ENCODE results near the gene C3orf22. TPM values are rescaled to one million over a fixed set of nuclear protein-coding genes. Genes with fewer than 3 reads are reported as not detected.
A peak's percentile ranks its signal among the peaks of the same experiment; 100 is the strongest.

C3orf22 gene
- total RNA-seq, 2 donors from 2014 or later = not detected

- Histone ChIP-seq H3K36me3 (ENCODE audit: control insufficient read depth, insufficient read depth, low read length) (no peaks in the 10 kb centered on the region), H3K27me3 (ENCODE audit: control insufficient read depth, insufficient read depth, low read length, poor library complexity, severe bottlenecking) (no peaks in the 10 kb centered on the region), H3K4me3 (ENCODE audit: low read length) (no peak overlapping the region), H3K9me3 (ENCODE audit: control insufficient read depth, low read length) (no peaks in the 10 kb centered on the region), H3K27ac (ENCODE audit: low read depth, low read length) (no peak overlapping the region), H3K4me1 (ENCODE audit: control insufficient read depth, insufficient read depth, low read length) (peaks cover 8% of the 10 kb centered on the region), H3K9ac (ENCODE audit: extremely low read depth, low read length, poor library complexity, severe bottlenecking) (no peak overlapping the region)
- H3K9me3 Mint-ChIP-seq = no peaks in the 10 kb centered on the region
- peaks cover 27% of the 10 kb centered on the region for H3K4me1 Mint-ChIP-seq
- no peak overlapping the region for H3K27ac Mint-ChIP-seq
- no peak overlapping the region for H3K4me3 Mint-ChIP-seq
- no peaks in the 10 kb centered on the region for H3K27me3 Mint-ChIP-seq (ENCODE audit: insufficient read depth)
- WGBS, 2 experiments (ENCODE audit: insufficient coverage in 1 of 2, insufficient read length in 1 of 2) = 90 to 93% methylated on average over 3 to 14 of the region's 14 CpGs
- no peaks in the 10 kb centered on the region for H3K36me3 Mint-ChIP-seq (ENCODE audit: low read depth)
- TF ChIP-seq CTCF (conservative IDR thresholded peaks at IDR 0.05) = no peak
- peak; percentile 38 for DNase-seq
These were observed 5.9 kb downstream of the C3orf22 start for GRCh38 chr3:126552688-126553283.

DNA sequence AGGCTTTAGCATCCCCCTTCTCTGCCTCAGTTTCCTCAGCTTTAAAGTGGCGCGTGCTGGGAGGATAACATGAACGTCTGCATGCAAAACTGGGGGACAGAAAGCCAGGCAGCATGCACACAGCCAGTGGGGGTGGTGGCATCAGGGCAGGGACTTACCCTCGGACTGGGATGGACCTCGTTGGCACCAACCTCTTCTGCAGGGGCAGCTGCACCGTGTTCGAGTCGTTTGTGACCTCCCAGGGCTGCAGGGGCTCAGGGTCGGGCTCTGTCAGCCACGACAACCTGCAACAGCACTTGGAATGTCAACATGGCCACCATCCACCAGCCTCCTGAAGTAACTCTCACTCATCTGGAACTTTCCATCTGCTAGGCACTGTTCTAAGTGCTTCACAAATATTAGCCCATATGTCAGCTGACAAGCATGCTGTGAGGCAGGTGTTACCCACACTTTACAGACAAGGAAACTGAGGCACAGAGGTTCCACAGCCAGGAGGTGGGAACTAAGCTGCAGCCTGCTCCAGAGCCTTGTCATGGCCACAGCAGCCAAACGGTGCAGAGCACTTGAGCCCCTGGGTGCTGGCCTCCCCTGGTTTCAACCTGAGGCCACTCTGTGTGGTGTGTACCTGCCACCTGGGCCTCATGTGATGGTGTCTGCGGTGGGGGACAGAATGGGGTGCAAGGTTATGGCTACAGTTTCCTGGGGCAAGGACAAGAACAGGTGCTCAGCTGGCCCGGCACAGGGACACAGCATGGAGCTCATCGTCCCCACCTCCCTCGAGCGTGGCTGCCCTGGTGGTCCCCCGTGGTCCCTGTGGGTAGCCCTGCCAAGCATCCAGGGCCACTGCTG is 6.7 kb downstream of the C3orf22 start:
- peaks cover 12% of the 10 kb centered on the region for H3K4me1 ChIP-seq (ENCODE audit: control insufficient read depth, insufficient read depth, low read length)
- H3K36me3 ChIP-seq (ENCODE audit: control insufficient read depth, insufficient read depth, low read length) = no peaks in the 10 kb centered on the region
- peaks cover 33% of the 10 kb centered on the region for H3K4me1 Mint-ChIP-seq
- H3K9me3 ChIP-seq (ENCODE audit: control insufficient read depth, low read length) = no peaks in the 10 kb centered on the region
- no peak overlapping the region for H3K27ac ChIP-seq (ENCODE audit: low read depth, low read length)
- no peaks in the 10 kb centered on the region for H3K27me3 ChIP-seq (ENCODE audit: control insufficient read depth, insufficient read depth, low read length, poor library complexity, severe bottlenecking)
- H3K9ac ChIP-seq (ENCODE audit: extremely low read depth, low read length, poor library complexity, severe bottlenecking) = no peak overlapping the region
- no peak overlapping the region for H3K4me3 Mint-ChIP-seq
- WGBS, 2 experiments (ENCODE audit: insufficient coverage in 1 of 2, insufficient read length in 1 of 2) = 80 to 86% methylated on average over 11 to 17 of the region's 17 CpGs
- no peaks in the 10 kb centered on the region for H3K9me3 Mint-ChIP-seq
- DNase-seq = peak; percentile 33
- H3K27ac Mint-ChIP-seq = no peak overlapping the region
- H3K36me3 Mint-ChIP-seq (ENCODE audit: low read depth) = no peaks in the 10 kb centered on the region
- H3K27me3 Mint-ChIP-seq (ENCODE audit: insufficient read depth) = no peaks in the 10 kb centered on the region
- H3K4me3 ChIP-seq (ENCODE audit: low read length) = no peak overlapping the region
- no peak for TF ChIP-seq CTCF (conservative IDR thresholded peaks at IDR 0.05)

DNA sequence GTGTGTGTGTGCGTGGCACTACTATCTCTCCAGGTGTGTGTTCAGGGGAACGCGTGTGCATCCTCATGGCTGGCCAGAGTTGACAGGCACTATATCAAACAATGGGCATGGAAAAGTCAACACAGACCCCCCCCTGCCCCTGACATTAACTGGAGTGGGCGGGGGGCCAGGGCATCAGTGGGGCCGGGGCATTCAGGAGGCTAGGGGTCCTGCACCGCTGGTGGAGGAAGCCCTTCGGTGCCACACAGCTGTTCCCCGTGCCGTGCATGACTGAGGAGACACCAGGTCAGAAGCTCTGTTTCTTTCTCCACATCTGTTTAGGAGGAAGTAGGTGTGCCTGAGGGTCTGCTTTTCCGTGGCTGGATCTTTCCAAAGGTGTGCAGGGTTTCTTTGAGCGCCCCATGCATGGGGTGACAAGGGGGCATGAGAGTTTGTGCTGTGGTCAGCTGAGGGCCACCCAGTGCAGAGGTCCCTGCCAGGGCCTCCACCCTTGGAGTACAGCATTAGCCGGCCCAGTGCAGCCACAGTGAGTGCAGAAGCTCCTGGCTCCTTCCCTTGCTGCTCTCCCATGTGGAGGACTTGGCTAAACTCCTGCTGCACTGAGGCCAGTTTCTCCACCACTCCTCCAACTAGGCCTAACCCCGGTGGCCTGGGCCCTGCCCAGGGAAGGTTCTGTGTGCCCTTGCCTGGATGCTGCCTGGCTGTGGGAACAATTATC is 7.5 kb downstream of the C3orf22 start:
- TF ChIP-seq CTCF (conservative IDR thresholded peaks at IDR 0.05) = no peak
- no peaks in the 10 kb centered on the region for H3K27me3 ChIP-seq (ENCODE audit: control insufficient read depth, insufficient read depth, low read length, poor library complexity, severe bottlenecking)
- Mint-ChIP-seq H3K4me1 (peaks cover 33% of the 10 kb centered on the region), H3K4me3 (no peak overlapping the region), H3K9me3 (no peaks in the 10 kb centered on the region), H3K27me3 (ENCODE audit: insufficient read depth) (no peaks in the 10 kb centered on the region), H3K36me3 (ENCODE audit: low read depth) (no peaks in the 10 kb centered on the region), H3K27ac (no peak overlapping the region)
- no peak overlapping the region for H3K4me3 ChIP-seq (ENCODE audit: low read length)
- no peaks in the 10 kb centered on the region for H3K36me3 ChIP-seq (ENCODE audit: control insufficient read depth, insufficient read depth, low read length)
- DNase-seq = no peak
- no peak overlapping the region for H3K9ac ChIP-seq (ENCODE audit: extremely low read depth, low read length, poor library complexity, severe bottlenecking)
- 94 to 98% methylated on average over 6 to 13 of the region's 13 CpGs for WGBS, 2 experiments (ENCODE audit: insufficient coverage in 1 of 2, insufficient read length in 1 of 2)
- H3K4me1 ChIP-seq (ENCODE audit: control insufficient read depth, insufficient read depth, low read length) = peaks cover 12% of the 10 kb centered on the region
- H3K27ac ChIP-seq (ENCODE audit: low read depth, low read length) = no peak overlapping the region
- no peaks in the 10 kb centered on the region for H3K9me3 ChIP-seq (ENCODE audit: control insufficient read depth, low read length)

Measured in endodermal cell (in vitro differentiated cells).